Karpas-422 (cell line): ENCODE data around the gene RNF11. TPM values are rescaled to one million over a fixed set of nuclear protein-coding genes. Genes with fewer than 3 reads are reported as not detected.

ENCODE experiments used
- DNase-seq: peaks from one replicate; pipeline ENCODE4 v3.0.0-alpha.2; 2015
- H2AFZ ChIP-seq: fragments of 200-600 bp; sonication (generic); 2 replicates; pipeline ENCODE4 v1.6.1; 2014; ENCODE audit warnings: antibody characterized with exemption, low read length, mixed read lengths
- H3K27ac ChIP-seq: fragments of 200-600 bp; sonication (generic); 2 replicates; pipeline ENCODE4 v1.5.1; 2014; ENCODE audit warnings: mild to moderate bottlenecking, low read length, moderate library complexity
- H3K27me3 ChIP-seq: fragments of 200-600 bp; sonication (generic); 2 replicates; pipeline ENCODE4 v1.6.1; 2014; ENCODE audit warnings: low read length, mixed read lengths
- H3K36me3 ChIP-seq: fragments of 200-600 bp; sonication (generic); 2 replicates; pipeline ENCODE4 v1.6.1; 2014; ENCODE audit warnings: low read length, mixed read lengths; ENCODE audit not compliant: insufficient read depth
- H3K4me1 ChIP-seq: fragments of 200-600 bp; sonication (generic); 2 replicates; pipeline ENCODE4 v1.6.1; 2014; ENCODE audit warnings: mild to moderate bottlenecking, low read length, mixed read lengths
- H3K4me2 ChIP-seq: fragments of 200-600 bp; sonication (generic); 2 replicates; pipeline ENCODE4 v1.6.1; 2014; ENCODE audit warnings: low read length, low read depth, mild to moderate bottlenecking; ENCODE audit not compliant: poor library complexity, severe bottlenecking
- H3K4me3 ChIP-seq: fragments of 200-600 bp; sonication (generic); 2 replicates; pipeline ENCODE4 v1.5.1; 2014; ENCODE audit warnings: mild to moderate bottlenecking, antibody characterized with exemption, low read length, mixed read lengths
- H3K79me2 ChIP-seq: fragments of 200-600 bp; sonication (generic); 2 replicates; pipeline ENCODE4 v1.6.1; 2014; ENCODE audit warnings: mild to moderate bottlenecking, low read length, mixed read lengths
- H3K9ac ChIP-seq: fragments of 200-600 bp; sonication (generic); 2 replicates; pipeline ENCODE4 v1.6.0; 2014; ENCODE audit warnings: low read length
- H3K9me2 ChIP-seq: fragments of 200-600 bp; sonication (generic), shearing (Covaris generic); replicated peaks from 2 replicates; pipeline ENCODE4 v1.6.0; 2014; ENCODE audit warnings: mild to moderate bottlenecking, low read length, moderate library complexity; ENCODE audit not compliant: insufficient read depth
- H3K9me3 ChIP-seq: fragments of 300-700, 200-600 bp; sonication (generic); 2 replicates; pipeline ENCODE4 v1.6.1; 2014; ENCODE audit warnings: low read length, mixed read lengths
- H4K20me1 ChIP-seq: fragments of 200-600 bp; sonication (generic); 2 replicates; pipeline ENCODE4 v1.6.1; 2014; ENCODE audit warnings: mild to moderate bottlenecking, antibody characterized with exemption, low read length, low read depth; ENCODE audit not compliant: insufficient read depth
- total RNA-seq: library from RNA; depleted of rRNA; stranded (reverse); fragments of >200 nt; shearing (Covaris generic); gene quantifications from 2 replicates; pipeline ENCODE4 v1.2.3, GENCODE V29; 2014; ENCODE audit warnings: low replicate concordance

RNF11 gene
- total RNA-seq, 1 experiment from 2014 or later = 12.3 TPM

GRCh38 chr1:51272916-51273315 lies 36.8 kb downstream of the RNF11 start:
- Histone ChIP-seq H3K4me1 (no peaks in the 10 kb centered on the region), H3K9me3 (no peaks in the 10 kb centered on the region), H3K4me2 (no peak overlapping the region), H3K9me2 (no peaks in the 10 kb centered on the region), H4K20me1 (peaks cover 9% of the 10 kb centered on the region; the same call in 1 of the 2 replicates), H3K9ac (no peak overlapping the region), H3K4me3 (no peak overlapping the region), H3K27ac (no peak overlapping the region), H3K27me3 (no peaks in the 10 kb centered on the region), H3K36me3 (no peaks in the 10 kb centered on the region), H3K79me2 (no peaks in the 10 kb centered on the region), H2AFZ (no peak overlapping the region)
- DNase-seq = no peak

- Histone ChIP-seq H4K20me1 (0 out of 2 replicates have a peak, but pooled peaks cover 3% of the 10 kb centered on the region), H3K27ac (no peak overlapping the region), H3K9ac (no peak overlapping the region), H3K4me2 (no peak overlapping the region), H3K4me1 (no peaks in the 10 kb centered on the region), H3K9me2 (no peaks in the 10 kb centered on the region), H3K36me3 (no peaks in the 10 kb centered on the region), H2AFZ (no peak overlapping the region), H3K9me3 (no peaks in the 10 kb centered on the region), H3K27me3 (no peaks in the 10 kb centered on the region), H3K79me2 (no peaks in the 10 kb centered on the region), H3K4me3 (no peak overlapping the region)
- DNase-seq = no peak
These were observed 38.6 kb downstream of the RNF11 start for GRCh38 chr1:51274676-51275075.

GRCh38 chr1:51276286-51276685 lies 40.2 kb downstream of the RNF11 start:
- Histone ChIP-seq H3K36me3 (no peaks in the 10 kb centered on the region), H3K27me3 (no peaks in the 10 kb centered on the region), H3K9me3 (no peaks in the 10 kb centered on the region), H3K9me2 (no peaks in the 10 kb centered on the region), H3K9ac (no peak overlapping the region), H3K27ac (no peak overlapping the region), H3K4me2 (no peak overlapping the region), H3K4me3 (no peak overlapping the region), H2AFZ (no peak overlapping the region), H3K4me1 (no peaks in the 10 kb centered on the region), H4K20me1 (0 out of 2 replicates have a peak, but pooled peaks cover 3% of the 10 kb centered on the region), H3K79me2 (no peaks in the 10 kb centered on the region)
- DNase-seq = no peak

- H2AFZ ChIP-seq = no peak overlapping the region
- no peak overlapping the region for H3K4me2 ChIP-seq
- no peaks in the 10 kb centered on the region for H3K9me2 ChIP-seq
- H3K27me3 ChIP-seq = no peaks in the 10 kb centered on the region
- H3K9me3 ChIP-seq = no peaks in the 10 kb centered on the region
- no peaks in the 10 kb centered on the region for H3K79me2 ChIP-seq
- peaks cover 8% of the 10 kb centered on the region for H3K4me1 ChIP-seq
- H4K20me1 ChIP-seq = 0 out of 2 replicates have a peak, but pooled peaks cover 3% of the 10 kb centered on the region
- no peak overlapping the region for H3K9ac ChIP-seq
- no peak overlapping the region for H3K27ac ChIP-seq
- no peaks in the 10 kb centered on the region for H3K36me3 ChIP-seq
- H3K4me3 ChIP-seq = no peak overlapping the region
- DNase-seq = no peak
These were observed 44.4 kb downstream of the RNF11 start for GRCh38 chr1:51280321-51280978.

GRCh38 chr1:51281807-51282206 lies 45.7 kb downstream of the RNF11 start:
- Histone ChIP-seq H2AFZ (no peak overlapping the region), H3K4me2 (no peak overlapping the region), H3K79me2 (no peaks in the 10 kb centered on the region), H3K4me1 (peaks cover 8% of the 10 kb centered on the region), H3K36me3 (no peaks in the 10 kb centered on the region), H3K9me2 (no peaks in the 10 kb centered on the region), H3K27ac (no peak overlapping the region), H3K9ac (no peak overlapping the region), H3K27me3 (no peaks in the 10 kb centered on the region), H3K9me3 (no peaks in the 10 kb centered on the region), H4K20me1 (0 out of 2 replicates have a peak, but pooled peaks cover 3% of the 10 kb centered on the region), H3K4me3 (no peak overlapping the region)
- DNase-seq = no peak

- Histone ChIP-seq H3K79me2 (no peaks in the 10 kb centered on the region), H3K4me2 (no peak overlapping the region), H3K27me3 (no peaks in the 10 kb centered on the region), H3K9me3 (no peaks in the 10 kb centered on the region), H3K9ac (no peak overlapping the region), H3K4me1 (peaks cover 8% of the 10 kb centered on the region), H3K36me3 (no peaks in the 10 kb centered on the region), H3K4me3 (no peak overlapping the region), H2AFZ (no peak overlapping the region), H4K20me1 (0 out of 2 replicates have a peak, but pooled peaks cover 3% of the 10 kb centered on the region), H3K27ac (no peak overlapping the region), H3K9me2 (no peaks in the 10 kb centered on the region)
- no peak for DNase-seq
These were observed 46.5 kb downstream of the RNF11 start for GRCh38 chr1:51282605-51283004.

- Histone ChIP-seq H3K27me3 (no peaks in the 10 kb centered on the region), H2AFZ (no peak overlapping the region), H3K9ac (no peak overlapping the region), H3K4me1 (peaks cover 8% of the 10 kb centered on the region), H3K36me3 (no peaks in the 10 kb centered on the region), H3K4me2 (no peak overlapping the region), H3K27ac (no peak overlapping the region), H4K20me1 (no peaks in the 10 kb centered on the region), H3K9me2 (no peaks in the 10 kb centered on the region), H3K79me2 (no peaks in the 10 kb centered on the region), H3K4me3 (no peak overlapping the region), H3K9me3 (no peaks in the 10 kb centered on the region)
- no peak for DNase-seq
These were observed 47.9 kb downstream of the RNF11 start for GRCh38 chr1:51283979-51284378.

GRCh38 chr1:51284487-51284954 lies 48.4 kb downstream of the RNF11 start:
- peaks cover 8% of the 10 kb centered on the region for H3K4me1 ChIP-seq
- no peaks in the 10 kb centered on the region for H3K79me2 ChIP-seq
- no peaks in the 10 kb centered on the region for H4K20me1 ChIP-seq
- no peak overlapping the region for H3K4me3 ChIP-seq
- H3K27me3 ChIP-seq = no peaks in the 10 kb centered on the region
- no peak for DNase-seq
- H3K4me2 ChIP-seq = no peak overlapping the region
- H3K27ac ChIP-seq = no peak overlapping the region
- no peak overlapping the region for H2AFZ ChIP-seq
- H3K36me3 ChIP-seq = no peaks in the 10 kb centered on the region
- H3K9me2 ChIP-seq = no peaks in the 10 kb centered on the region
- no peak overlapping the region for H3K9ac ChIP-seq
- no peaks in the 10 kb centered on the region for H3K9me3 ChIP-seq
